Liver (tissue), 2 donors: ENCODE results near the gene SLC25A26.

ENCODE experiments used
- TF ChIP-seq, protein P1 (sequence below): fragments of 150-350 bp; IDR thresholded peaks from 2 replicates; pipeline ENCODE4 v1.5.1; 2017; ENCODE audit warnings: improper control_type of control experiment, low read depth, low read length; ENCODE audit not compliant: missing input control
- TF ChIP-seq, protein P2 (sequence below): IDR thresholded peaks from 2 replicates; pipeline ENCODE4 v1.6.1; 2016; ENCODE audit warnings: antibody characterized with exemption, mild to moderate bottlenecking
- donor health status: healthy.

DNA sequence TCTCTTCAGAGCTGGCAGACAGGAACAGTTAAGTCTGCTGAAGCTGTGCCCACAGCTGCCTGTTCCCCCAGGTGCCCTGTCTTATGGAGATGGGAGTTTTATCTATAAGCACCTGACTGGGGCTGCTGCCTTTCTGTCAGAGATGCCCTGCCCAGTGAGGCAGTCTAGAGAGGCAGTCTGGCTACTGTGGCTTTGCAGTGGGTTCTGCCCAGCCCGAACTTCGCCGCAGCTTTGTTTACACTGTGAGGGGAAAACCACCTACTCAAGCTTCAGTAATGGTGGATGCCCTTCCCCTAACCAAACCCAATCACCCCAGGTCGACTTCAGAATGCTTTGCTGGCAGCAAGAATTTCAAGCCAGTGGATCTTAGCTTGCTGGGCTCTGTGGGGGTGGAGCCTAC lies 91.2 kb downstream of the SLC25A26 start:
- TF ChIP-seq, protein P1, sequence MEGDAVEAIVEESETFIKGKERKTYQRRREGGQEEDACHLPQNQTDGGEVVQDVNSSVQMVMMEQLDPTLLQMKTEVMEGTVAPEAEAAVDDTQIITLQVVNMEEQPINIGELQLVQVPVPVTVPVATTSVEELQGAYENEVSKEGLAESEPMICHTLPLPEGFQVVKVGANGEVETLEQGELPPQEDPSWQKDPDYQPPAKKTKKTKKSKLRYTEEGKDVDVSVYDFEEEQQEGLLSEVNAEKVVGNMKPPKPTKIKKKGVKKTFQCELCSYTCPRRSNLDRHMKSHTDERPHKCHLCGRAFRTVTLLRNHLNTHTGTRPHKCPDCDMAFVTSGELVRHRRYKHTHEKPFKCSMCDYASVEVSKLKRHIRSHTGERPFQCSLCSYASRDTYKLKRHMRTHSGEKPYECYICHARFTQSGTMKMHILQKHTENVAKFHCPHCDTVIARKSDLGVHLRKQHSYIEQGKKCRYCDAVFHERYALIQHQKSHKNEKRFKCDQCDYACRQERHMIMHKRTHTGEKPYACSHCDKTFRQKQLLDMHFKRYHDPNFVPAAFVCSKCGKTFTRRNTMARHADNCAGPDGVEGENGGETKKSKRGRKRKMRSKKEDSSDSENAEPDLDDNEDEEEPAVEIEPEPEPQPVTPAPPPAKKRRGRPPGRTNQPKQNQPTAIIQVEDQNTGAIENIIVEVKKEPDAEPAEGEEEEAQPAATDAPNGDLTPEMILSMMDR: no peak
- TF ChIP-seq, protein P2, sequence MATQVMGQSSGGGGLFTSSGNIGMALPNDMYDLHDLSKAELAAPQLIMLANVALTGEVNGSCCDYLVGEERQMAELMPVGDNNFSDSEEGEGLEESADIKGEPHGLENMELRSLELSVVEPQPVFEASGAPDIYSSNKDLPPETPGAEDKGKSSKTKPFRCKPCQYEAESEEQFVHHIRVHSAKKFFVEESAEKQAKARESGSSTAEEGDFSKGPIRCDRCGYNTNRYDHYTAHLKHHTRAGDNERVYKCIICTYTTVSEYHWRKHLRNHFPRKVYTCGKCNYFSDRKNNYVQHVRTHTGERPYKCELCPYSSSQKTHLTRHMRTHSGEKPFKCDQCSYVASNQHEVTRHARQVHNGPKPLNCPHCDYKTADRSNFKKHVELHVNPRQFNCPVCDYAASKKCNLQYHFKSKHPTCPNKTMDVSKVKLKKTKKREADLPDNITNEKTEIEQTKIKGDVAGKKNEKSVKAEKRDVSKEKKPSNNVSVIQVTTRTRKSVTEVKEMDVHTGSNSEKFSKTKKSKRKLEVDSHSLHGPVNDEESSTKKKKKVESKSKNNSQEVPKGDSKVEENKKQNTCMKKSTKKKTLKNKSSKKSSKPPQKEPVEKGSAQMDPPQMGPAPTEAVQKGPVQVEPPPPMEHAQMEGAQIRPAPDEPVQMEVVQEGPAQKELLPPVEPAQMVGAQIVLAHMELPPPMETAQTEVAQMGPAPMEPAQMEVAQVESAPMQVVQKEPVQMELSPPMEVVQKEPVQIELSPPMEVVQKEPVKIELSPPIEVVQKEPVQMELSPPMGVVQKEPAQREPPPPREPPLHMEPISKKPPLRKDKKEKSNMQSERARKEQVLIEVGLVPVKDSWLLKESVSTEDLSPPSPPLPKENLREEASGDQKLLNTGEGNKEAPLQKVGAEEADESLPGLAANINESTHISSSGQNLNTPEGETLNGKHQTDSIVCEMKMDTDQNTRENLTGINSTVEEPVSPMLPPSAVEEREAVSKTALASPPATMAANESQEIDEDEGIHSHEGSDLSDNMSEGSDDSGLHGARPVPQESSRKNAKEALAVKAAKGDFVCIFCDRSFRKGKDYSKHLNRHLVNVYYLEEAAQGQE: no peak
